SKM-1 (cell line): ENCODE results near the gene DDX10.

Source experiments
- DNase-seq: peaks from one replicate; lab custom pipeline; 2025; ENCODE audit not compliant: unreplicated experiment; lab: John Stamatoyannopoulos, UW

The DDX10 gene

GRCh38 chr11:108866781-108867180, 201.9 kb downstream of the DDX10 start:
- no peak for DNase-seq

- no peak for DNase-seq
These were observed 205.6 kb downstream of the DDX10 start for GRCh38 chr11:108870373-108871020.

- no peak for DNase-seq
These were observed 206.3 kb downstream of the DDX10 start for GRCh38 chr11:108871152-108871551.

GRCh38 chr11:108871867-108872266, 207.0 kb downstream of the DDX10 start:
- no peak for DNase-seq

GRCh38 chr11:108872781-108873291, 208.0 kb downstream of the DDX10 start:
- DNase-seq: no peak

- no peak for DNase-seq
These were observed 208.4 kb downstream of the DDX10 start for GRCh38 chr11:108873310-108873709.

- no peak for DNase-seq
These were observed 209.1 kb downstream of the DDX10 start for GRCh38 chr11:108873941-108874340.

GRCh38 chr11:108875134-108875533, 210.3 kb downstream of the DDX10 start:
- DNase-seq: no peak

GRCh38 chr11:108877178-108877577, 212.3 kb downstream of the DDX10 start:
- no peak for DNase-seq

GRCh38 chr11:108880510-108880909, 215.6 kb downstream of the DDX10 start:
- no peak for DNase-seq

- no peak for DNase-seq
These were observed 216.3 kb downstream of the DDX10 start for GRCh38 chr11:108881131-108881530.

- no peak for DNase-seq
These were observed 217.5 kb downstream of the DDX10 start for GRCh38 chr11:108882211-108882831.

GRCh38 chr11:108886005-108886659, 221.3 kb downstream of the DDX10 start:
- DNase-seq: no peak

GRCh38 chr11:108886660-108887009, 221.8 kb downstream of the DDX10 start:
- DNase-seq: no peak

GRCh38 chr11:108887436-108888238, 222.8 kb downstream of the DDX10 start:
- no peak for DNase-seq

GRCh38 chr11:108890482-108891105, 225.7 kb downstream of the DDX10 start:
- DNase-seq: no peak

GRCh38 chr11:108891143-108891542, 226.3 kb downstream of the DDX10 start:
- no peak for DNase-seq

- no peak for DNase-seq
These were observed 227.1 kb downstream of the DDX10 start for GRCh38 chr11:108891909-108892511.

- DNase-seq: no peak
These were observed 231.0 kb downstream of the DDX10 start for GRCh38 chr11:108895579-108896480.

GRCh38 chr11:108897071-108897481, 232.2 kb downstream of the DDX10 start:
- DNase-seq: no peak
